Cardiac fibroblast (primary cell): ENCODE measurements around the gene CCDC182.

Source experiments
- DNase-seq, 2 donors: peaks; one replicate each; pipeline versions ENCODE4 v3.0.0 to v3.0.0-alpha.2; 2010; ENCODE audit warnings: low read depth in 2 of 2
- H3K4me3 ChIP-seq, 2 donors: replicated peaks in 1 of 2; 1 replicate in 1 of 2; 2 replicates in 1 of 2; pipeline ENCODE4 v1.5.1; 2011; ENCODE audit warnings: low read depth in 2 of 2, low read length in 2 of 2, mild to moderate bottlenecking in 2 of 2, moderate library complexity in 1 of 2
- CTCF ChIP-seq: IDR thresholded peaks from one replicate; pipeline ENCODE4 v1.5.1; 2011; ENCODE audit warnings: low read depth, mild to moderate bottlenecking, low read length, inconsistent platforms

CCDC182 gene

GRCh38 chr17:57706761-57707160 is 38.3 kb downstream of the CCDC182 start:
- TF ChIP-seq CTCF, result no peak
- no peak for DNase-seq
- no peak overlapping the region for H3K4me3 ChIP-seq

GRCh38 chr17:57705921-57706695 is 39.0 kb downstream of the CCDC182 start:
- no peak for TF ChIP-seq CTCF
- DNase-seq, result no peak
- H3K4me3 ChIP-seq, result no peak overlapping the region

- no peak overlapping the region for H3K4me3 ChIP-seq
- TF ChIP-seq CTCF, result no peak
- DNase-seq, result no peak
Measured at GRCh38 chr17:57704448-57704847, 40.7 kb downstream of the CCDC182 start.

- H3K4me3 ChIP-seq, result no peak overlapping the region
- no peak for TF ChIP-seq CTCF
- no peak for DNase-seq
Measured at GRCh38 chr17:57703273-57703672, 41.8 kb downstream of the CCDC182 start.

GRCh38 chr17:57701124-57701523 is 44.0 kb downstream of the CCDC182 start:
- TF ChIP-seq CTCF, result no peak
- H3K4me3 ChIP-seq, result no peak overlapping the region
- no peak for DNase-seq

- TF ChIP-seq CTCF, result no peak
- H3K4me3 ChIP-seq, result no peak overlapping the region
- no peak for DNase-seq
Measured at GRCh38 chr17:57699751-57700219, 45.3 kb downstream of the CCDC182 start.
